ENCODE results near the gene CCNG2. TPM values are rescaled to one million over a fixed set of nuclear protein-coding genes. Genes with fewer than 3 reads are reported as not detected.

CCNG2 gene
- total RNA-seq, 4 donors from 2014 or later: 24.0 to 91.8 (median 45.8) TPM

DNA sequence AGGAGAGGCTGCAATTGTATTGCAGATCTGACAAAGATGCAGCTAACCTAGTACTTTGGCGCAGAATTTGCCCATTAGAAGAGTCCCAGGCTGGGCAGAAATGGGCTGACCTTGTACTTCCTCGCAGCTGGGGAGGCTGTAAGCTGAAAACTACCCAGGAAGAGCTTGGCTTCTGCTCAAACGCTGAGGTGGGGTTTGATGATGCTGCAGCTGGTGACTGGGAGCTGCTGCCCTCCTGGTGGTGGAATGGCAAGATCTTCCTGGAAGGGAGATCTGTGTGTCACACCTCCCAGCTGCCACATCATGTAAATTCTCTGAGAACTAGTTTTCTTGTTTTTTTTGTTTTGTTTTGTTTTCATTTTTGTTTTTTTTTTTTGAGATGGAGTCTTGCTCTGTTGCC, 17.4 kb downstream of the CCNG2 start:
- Histone ChIP-seq H3K4me3 (no peak overlapping the region), H3K9me3 (no peaks in the 10 kb centered on the region), H3K4me1 (peaks cover 20% of the 10 kb centered on the region), H3K36me3 (peaks cover 16% of the 10 kb centered on the region), H3K27ac (no peak overlapping the region), H3K27me3 (no peaks in the 10 kb centered on the region)
- 63% methylated on average over 3 of the region's 3 CpGs for WGBS
- TF ChIP-seq POLR2A (IDR thresholded peaks at IDR 0.05): no peak
- TF ChIP-seq EP300 (IDR thresholded peaks at IDR 0.05): no peak
- TF ChIP-seq POLR2AphosphoS5 (IDR thresholded peaks at IDR 0.05): no peak
- TF ChIP-seq CTCF (IDR thresholded peaks at IDR 0.05): no peak
- DNase-seq (ENCODE audit: low spot score in 2 of 2): no peak

- Histone ChIP-seq H3K27ac (peak overlapping the region; percentile 24), H3K9me3 (no peaks in the 10 kb centered on the region), H3K4me1 (peaks cover 20% of the 10 kb centered on the region), H3K4me3 (no peak overlapping the region), H3K36me3 (peaks cover 9% of the 10 kb centered on the region), H3K27me3 (no peaks in the 10 kb centered on the region)
- no peak for DNase-seq (ENCODE audit: low spot score in 2 of 2)
- WGBS: 51% methylated on average over 3 of the region's 3 CpGs
- TF ChIP-seq EP300 (IDR thresholded peaks at IDR 0.05) (no peak), CTCF (IDR thresholded peaks at IDR 0.05) (no peak), POLR2A (IDR thresholded peaks at IDR 0.05) (no peak), POLR2AphosphoS5 (IDR thresholded peaks at IDR 0.05) (no peak)
Observed at GRCh38 chr4:77175201-77175611, 18.2 kb downstream of the CCNG2 start.

GRCh38 chr4:77176640-77177039, 19.6 kb downstream of the CCNG2 start:
- Histone ChIP-seq H3K4me1 (peaks cover 20% of the 10 kb centered on the region), H3K36me3 (no peaks in the 10 kb centered on the region), H3K27ac (no peak overlapping the region), H3K4me3 (no peak overlapping the region), H3K27me3 (no peaks in the 10 kb centered on the region), H3K9me3 (no peaks in the 10 kb centered on the region)
- no peak for TF ChIP-seq POLR2A (IDR thresholded peaks at IDR 0.05)
- TF ChIP-seq POLR2AphosphoS5 (IDR thresholded peaks at IDR 0.05): no peak
- TF ChIP-seq CTCF (IDR thresholded peaks at IDR 0.05): no peak
- TF ChIP-seq EP300 (IDR thresholded peaks at IDR 0.05): no peak
- WGBS: 38% methylated on average over 6 of the region's 6 CpGs
- no peak for DNase-seq (ENCODE audit: low spot score in 2 of 2)

DNA sequence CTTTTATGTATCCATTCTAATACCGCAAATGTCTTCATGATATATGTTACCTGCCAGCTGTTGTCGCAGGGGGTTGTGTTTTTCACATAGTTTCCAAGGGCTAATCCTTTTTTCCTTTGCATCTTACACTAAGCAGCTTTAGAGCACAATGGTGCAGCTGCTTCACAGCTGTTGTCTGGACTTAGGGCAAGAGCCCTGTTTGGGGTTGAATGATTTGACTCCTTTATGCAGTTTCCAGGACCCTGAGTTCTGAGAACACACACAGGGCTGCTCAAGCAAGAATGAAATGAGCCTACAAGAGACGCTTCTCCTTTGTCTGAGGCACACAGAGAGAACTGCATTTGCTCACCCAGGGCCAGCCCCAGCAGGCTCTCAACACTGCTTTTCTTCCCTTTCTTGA, 20.2 kb downstream of the CCNG2 start:
- Histone ChIP-seq H3K4me3 (no peak overlapping the region), H3K4me1 (peaks cover 20% of the 10 kb centered on the region), H3K27me3 (no peaks in the 10 kb centered on the region), H3K9me3 (no peaks in the 10 kb centered on the region), H3K36me3 (no peaks in the 10 kb centered on the region), H3K27ac (peak overlapping the region; percentile 34)
- TF ChIP-seq POLR2A (IDR thresholded peaks at IDR 0.05) (no peak), CTCF (IDR thresholded peaks at IDR 0.05) (no peak), EP300 (IDR thresholded peaks at IDR 0.05) (no peak), POLR2AphosphoS5 (IDR thresholded peaks at IDR 0.05) (no peak)
- WGBS: 46% methylated on average over 3 of the region's 3 CpGs
- no peak for DNase-seq (ENCODE audit: low spot score in 2 of 2)

DNA sequence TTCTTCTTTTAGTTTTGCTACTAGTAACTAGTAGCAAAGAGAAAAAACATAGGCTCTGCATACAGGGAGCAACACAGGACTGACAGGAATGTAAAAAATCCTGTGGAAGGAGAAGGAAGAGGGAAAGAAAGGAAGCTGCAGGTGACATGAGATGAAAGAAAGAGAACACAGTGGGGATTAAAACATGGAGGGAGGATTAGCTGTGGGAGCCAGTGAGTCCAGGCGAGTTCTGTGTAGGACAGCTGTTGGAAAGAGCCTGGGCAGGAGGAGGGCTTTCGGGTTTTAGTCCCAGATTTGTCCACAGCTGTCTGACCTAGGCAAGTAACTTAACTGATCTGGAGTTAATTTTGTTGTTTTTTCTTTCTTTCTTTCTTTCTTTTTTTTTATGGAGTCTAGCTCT, 21.6 kb downstream of the CCNG2 start:
- no peak overlapping the region for H3K27ac ChIP-seq
- 72% methylated on average over 2 of the region's 2 CpGs for WGBS
- no peaks in the 10 kb centered on the region for H3K9me3 ChIP-seq
- no peaks in the 10 kb centered on the region for H3K27me3 ChIP-seq
- TF ChIP-seq EP300 (IDR thresholded peaks at IDR 0.05) (no peak), CTCF (IDR thresholded peaks at IDR 0.05) (no peak), POLR2A (IDR thresholded peaks at IDR 0.05) (no peak)
- no peak for DNase-seq (ENCODE audit: low spot score in 2 of 2)
- H3K36me3 ChIP-seq: no peaks in the 10 kb centered on the region
- peaks cover 20% of the 10 kb centered on the region for H3K4me1 ChIP-seq
- no peak overlapping the region for H3K4me3 ChIP-seq
